GM23338 (cell line): ENCODE data around the gene TARBP1.

Experiments
- CREB1 ChIP-seq: fragments of 250-450 bp; sonication (Bioruptor Pico); IDR thresholded peaks from 2 replicates; pipeline ENCODE4 v1.5.0; 2020; ENCODE audit warnings: low read depth, mild to moderate bottlenecking, moderate library complexity
- CTCF ChIP-seq, 2 experiments: fragments of 200-600 bp in 1 of 2; sonication (generic) in 1 of 2; conservative IDR thresholded peaks; 2 replicates each; pipeline versions ENCODE4 v1.5.1 to v1.6.1; 2016 to 2017; ENCODE audit warnings: antibody characterized with exemption in 2 of 2, low read depth in 2 of 2, mild to moderate bottlenecking in 2 of 2, moderate library complexity in 1 of 2
- ETS1 ChIP-seq: IDR thresholded peaks from 2 replicates; pipeline ENCODE4 v1.6.1; 2016; ENCODE audit warnings: antibody characterized with exemption
- EZH2 ChIP-seq: fragments of 200-600 bp; sonication (generic); IDR thresholded peaks from one replicate; pipeline ENCODE4 v1.8.0; 2017; ENCODE audit warnings: antibody characterized with exemption, mild to moderate bottlenecking, low read depth; ENCODE audit not compliant: unreplicated experiment
- EZH2phosphoT487 ChIP-seq: fragments of 200-600 bp; sonication (generic); IDR thresholded peaks from one replicate; pipeline ENCODE4 v1.8.1; 2018; ENCODE audit warnings: antibody characterized with exemption; ENCODE audit not compliant: unreplicated experiment
- JUNB ChIP-seq: IDR thresholded peaks from one replicate; pipeline ENCODE4 v1.6.1; 2016; ENCODE audit warnings: antibody characterized with exemption; ENCODE audit not compliant: unreplicated experiment
- POLR2AphosphoS5 ChIP-seq: IDR thresholded peaks from 2 replicates; pipeline ENCODE4 v1.6.1; 2016; ENCODE audit warnings: antibody characterized with exemption, low read depth
- REST ChIP-seq: IDR thresholded peaks from one replicate; pipeline ENCODE4 v1.6.1; 2018; ENCODE audit warnings: antibody characterized with exemption; ENCODE audit not compliant: unreplicated experiment
- STAT1 ChIP-seq: IDR thresholded peaks from one replicate; pipeline ENCODE4 v1.6.1; 2016; ENCODE audit warnings: antibody characterized with exemption; ENCODE audit not compliant: unreplicated experiment
- ZNF114 ChIP-seq: fragments of 250-450 bp; sonication (Bioruptor Pico); IDR thresholded peaks from 2 replicates; pipeline ENCODE4 v1.5.0; 2020; ENCODE audit warnings: mild to moderate bottlenecking, moderate library complexity
- ZNF331 ChIP-seq: fragments of 250-450 bp; sonication (Bioruptor Pico); IDR thresholded peaks from 2 replicates; pipeline ENCODE4 v1.5.0; 2020; ENCODE audit warnings: low read depth, mild to moderate bottlenecking, moderate library complexity
- ZNF462 ChIP-seq: fragments of 250-450 bp; sonication (Bioruptor Pico); IDR thresholded peaks from 2 replicates; pipeline ENCODE4 v1.5.0; 2020; ENCODE audit warnings: mild to moderate bottlenecking, moderate library complexity

- TF ChIP-seq JUNB (no peak), EZH2 (no peak), CTCF (conservative IDR thresholded peaks at IDR 0.05; ENCODE audit: low read depth in 2 of 2) (no peak), POLR2AphosphoS5 (no peak), ZNF331 (no peak), ZNF462 (CRISPR knock-in tag) (no peak), REST (no peak), ETS1 (no peak), CREB1 (CRISPR knock-in tag) (no peak), STAT1 (no peak), EZH2phosphoT487 (no peak), ZNF114 (CRISPR knock-in tag) (no peak)
These were observed 10.2 kb upstream of the TARBP1 start for GRCh38 chr1:234489007-234489697.
